ENCODE results near the gene PBX4. TPM values are rescaled to one million over a fixed set of nuclear protein-coding genes. Genes with fewer than 3 reads are reported as not detected.
"Not testable (repeated sequence)": the region's sequence is repeated elsewhere in the genome, so short reads cannot be mapped to it uniquely, and the experiment has no call there.

Gene PBX4
- total RNA-seq, 1 donor from 2014 or later, result 56.1 TPM

GRCh38 chr19:19606021-19606420 is 12.5 kb downstream of the PBX4 start:
- DNase-seq, result peak; percentile 40
- Mint-ChIP-seq H3K27me3 (ENCODE audit: unreplicated experiment) (peaks cover 9% of the 10 kb centered on the region), H3K36me3 (ENCODE audit: unreplicated experiment) (no peaks in the 10 kb centered on the region), H3K4me3 (ENCODE audit: unreplicated experiment) (peak overlapping the region; percentile 61), H3K27ac (ENCODE audit: unreplicated experiment) (peak overlapping the region; percentile 97), H3K9me3 (ENCODE audit: unreplicated experiment) (peaks cover 5% of the 10 kb centered on the region), H3K4me1 (ENCODE audit: low read depth, unreplicated experiment) (peaks cover 21% of the 10 kb centered on the region)
- TF ChIP-seq CTCF (IDR thresholded peaks at IDR 0.05; ENCODE audit: partially characterized antibody, unreplicated experiment), result no peak

DNA sequence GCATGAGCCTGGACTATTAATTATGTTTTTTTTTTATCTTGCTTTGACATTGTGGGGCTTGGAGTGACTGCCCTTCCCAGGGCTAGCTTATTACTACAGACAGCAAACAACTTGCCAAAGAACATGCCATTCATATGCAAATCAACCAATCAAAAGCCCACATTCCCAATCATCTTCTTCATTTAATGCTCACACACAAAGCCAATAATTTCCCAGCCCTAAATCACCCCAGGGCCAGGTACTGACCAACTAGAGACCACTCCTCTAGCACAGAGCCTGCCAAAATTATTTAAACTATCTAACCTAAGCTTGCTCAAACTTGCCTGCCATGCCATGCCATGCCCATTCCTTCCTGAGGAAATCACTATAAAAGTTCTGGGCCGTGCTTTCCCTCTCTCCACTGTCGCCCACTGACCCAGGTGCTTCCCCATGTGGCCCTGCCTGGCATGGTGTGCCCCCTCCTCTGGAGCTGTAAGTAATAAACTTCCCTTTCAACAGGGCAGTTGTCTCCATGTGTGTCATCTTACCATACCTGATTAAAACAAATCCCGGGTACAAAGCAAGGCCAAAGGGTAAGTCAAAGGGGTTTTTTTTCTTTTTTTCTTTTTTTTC is 15.7 kb downstream of the PBX4 start:
- Mint-ChIP-seq H3K4me3 (ENCODE audit: unreplicated experiment) (no peak overlapping the region), H3K9me3 (ENCODE audit: unreplicated experiment) (peaks cover 5% of the 10 kb centered on the region), H3K36me3 (ENCODE audit: unreplicated experiment) (peaks cover 1% of the 10 kb centered on the region), H3K27me3 (ENCODE audit: unreplicated experiment) (peaks cover 10% of the 10 kb centered on the region), H3K27ac (ENCODE audit: unreplicated experiment) (no peak overlapping the region), H3K4me1 (ENCODE audit: low read depth, unreplicated experiment) (peaks cover 13% of the 10 kb centered on the region)
- DNase-seq, result no peak
- TF ChIP-seq CTCF (IDR thresholded peaks at IDR 0.05; ENCODE audit: partially characterized antibody, unreplicated experiment), result no peak

- no peak for TF ChIP-seq CTCF (IDR thresholded peaks at IDR 0.05; ENCODE audit: partially characterized antibody, unreplicated experiment)
- no peak overlapping the region for H3K27ac Mint-ChIP-seq (ENCODE audit: unreplicated experiment)
- DNase-seq, result no peak
- peaks cover 13% of the 10 kb centered on the region for H3K4me1 Mint-ChIP-seq (ENCODE audit: low read depth, unreplicated experiment)
- no peak overlapping the region for H3K4me3 Mint-ChIP-seq (ENCODE audit: unreplicated experiment)
- peaks cover 10% of the 10 kb centered on the region for H3K27me3 Mint-ChIP-seq (ENCODE audit: unreplicated experiment)
- peaks cover 5% of the 10 kb centered on the region for H3K9me3 Mint-ChIP-seq (ENCODE audit: unreplicated experiment)
- peaks cover 7% of the 10 kb centered on the region for H3K36me3 Mint-ChIP-seq (ENCODE audit: unreplicated experiment)
These were observed 16.3 kb downstream of the PBX4 start for GRCh38 chr19:19602136-19602712.

- H3K9me3 Mint-ChIP-seq (ENCODE audit: unreplicated experiment), result peaks cover 1% of the 10 kb centered on the region
- H3K27ac Mint-ChIP-seq (ENCODE audit: unreplicated experiment), result no peak overlapping the region
- DNase-seq, result no peak
- no peak for TF ChIP-seq CTCF (IDR thresholded peaks at IDR 0.05; ENCODE audit: partially characterized antibody, unreplicated experiment)
- peaks cover 8% of the 10 kb centered on the region for H3K36me3 Mint-ChIP-seq (ENCODE audit: unreplicated experiment)
- peaks cover 7% of the 10 kb centered on the region for H3K4me1 Mint-ChIP-seq (ENCODE audit: low read depth, unreplicated experiment)
- H3K4me3 Mint-ChIP-seq (ENCODE audit: unreplicated experiment), result no peak overlapping the region
- H3K27me3 Mint-ChIP-seq (ENCODE audit: unreplicated experiment), result peaks cover 8% of the 10 kb centered on the region
These were observed 17.6 kb downstream of the PBX4 start for GRCh38 chr19:19600793-19601330.

DNA sequence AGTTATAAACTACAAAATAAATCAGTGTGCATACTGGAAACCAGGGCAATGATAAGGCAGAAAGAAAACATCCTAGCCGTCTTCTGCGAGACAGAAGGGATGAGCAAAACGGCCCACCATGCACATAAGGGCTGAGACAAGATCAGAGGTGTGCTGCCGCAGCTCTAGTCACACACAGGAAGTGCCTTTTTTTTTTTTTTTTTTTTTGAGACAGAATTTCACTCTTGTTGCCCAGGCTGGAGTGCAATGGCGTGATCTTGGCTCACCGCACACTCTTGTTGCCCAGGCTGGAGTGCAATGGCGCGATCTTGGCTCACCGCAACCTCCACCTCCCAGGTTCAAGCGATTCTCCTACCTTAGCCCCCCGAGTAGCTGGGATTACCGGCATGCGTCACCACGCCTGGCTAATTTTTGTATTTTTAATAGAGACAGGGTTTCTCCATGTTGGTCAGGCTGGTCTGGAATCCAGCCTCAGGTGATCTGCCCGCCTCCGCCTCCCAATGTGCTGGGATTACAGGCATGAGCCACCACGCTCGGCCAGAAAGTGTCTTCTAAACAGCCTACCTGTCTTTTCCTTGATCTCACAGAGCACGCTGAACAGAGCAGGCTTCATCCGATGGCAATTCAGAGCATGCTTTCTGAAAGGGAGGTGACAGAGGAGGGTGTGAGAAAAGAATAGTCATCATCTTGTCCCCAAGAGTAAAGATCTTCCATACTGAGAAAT is 19.6 kb downstream of the PBX4 start:
- H3K4me1 Mint-ChIP-seq (ENCODE audit: low read depth, unreplicated experiment); DNase-seq; H3K4me3 Mint-ChIP-seq (ENCODE audit: unreplicated experiment); H3K27ac Mint-ChIP-seq (ENCODE audit: unreplicated experiment); H3K9me3 Mint-ChIP-seq (ENCODE audit: unreplicated experiment); H3K36me3 Mint-ChIP-seq (ENCODE audit: unreplicated experiment); H3K27me3 Mint-ChIP-seq (ENCODE audit: unreplicated experiment): not testable (repeated sequence)
